Bronchial epithelial cell (primary cell): ENCODE results near the gene CSNK2A1. TPM values are rescaled to one million over a fixed set of nuclear protein-coding genes. Genes with fewer than 3 reads are reported as not detected.

Experiments used
- DNase-seq: peaks from one replicate; pipeline ENCODE4 v3.0.0-alpha.2; 2010; ENCODE audit warnings: low read depth
- FAIRE-seq: peaks from 2 replicates; lab custom pipeline; 2011; peaks lifted over from hg19 to GRCh38; lab: Jason Lieb, UNC
- H3K27me3 ChIP-seq: 2 replicates; pipeline ENCODE4 v1.5.1; 2011; ENCODE audit warnings: low read length; ENCODE audit not compliant: control insufficient read depth, insufficient read depth
- H3K36me3 ChIP-seq: 2 replicates; pipeline ENCODE4 v1.5.1; 2011; ENCODE audit warnings: low read length; ENCODE audit not compliant: control insufficient read depth, insufficient read depth
- H3K4me3 ChIP-seq: 2 replicates; pipeline ENCODE4 v1.5.1; 2011; ENCODE audit warnings: mild to moderate bottlenecking, low read depth, low read length, control low read depth
- total RNA-seq: library from RNA; depleted of rRNA; stranded (reverse); fragments of >200 nt; gene quantifications from 2 replicates; pipeline ENCODE4 v1.2.1, GENCODE V29; 2014
- TF ChIP-seq, protein P1 (sequence below): IDR thresholded peaks from 2 replicates; pipeline ENCODE4 v1.5.1; 2011; ENCODE audit warnings: mild to moderate bottlenecking, moderate library complexity, low read length, control low read depth, inconsistent platforms; ENCODE audit not compliant: insufficient read depth, severe bottlenecking

The CSNK2A1 gene
- total RNA-seq, 1 donor from 2014 or later: 242 TPM

- FAIRE-seq (no peak), DNase-seq (no peak)
- no peaks in the 10 kb centered on the region for H3K27me3 ChIP-seq
- TF ChIP-seq, protein P1, sequence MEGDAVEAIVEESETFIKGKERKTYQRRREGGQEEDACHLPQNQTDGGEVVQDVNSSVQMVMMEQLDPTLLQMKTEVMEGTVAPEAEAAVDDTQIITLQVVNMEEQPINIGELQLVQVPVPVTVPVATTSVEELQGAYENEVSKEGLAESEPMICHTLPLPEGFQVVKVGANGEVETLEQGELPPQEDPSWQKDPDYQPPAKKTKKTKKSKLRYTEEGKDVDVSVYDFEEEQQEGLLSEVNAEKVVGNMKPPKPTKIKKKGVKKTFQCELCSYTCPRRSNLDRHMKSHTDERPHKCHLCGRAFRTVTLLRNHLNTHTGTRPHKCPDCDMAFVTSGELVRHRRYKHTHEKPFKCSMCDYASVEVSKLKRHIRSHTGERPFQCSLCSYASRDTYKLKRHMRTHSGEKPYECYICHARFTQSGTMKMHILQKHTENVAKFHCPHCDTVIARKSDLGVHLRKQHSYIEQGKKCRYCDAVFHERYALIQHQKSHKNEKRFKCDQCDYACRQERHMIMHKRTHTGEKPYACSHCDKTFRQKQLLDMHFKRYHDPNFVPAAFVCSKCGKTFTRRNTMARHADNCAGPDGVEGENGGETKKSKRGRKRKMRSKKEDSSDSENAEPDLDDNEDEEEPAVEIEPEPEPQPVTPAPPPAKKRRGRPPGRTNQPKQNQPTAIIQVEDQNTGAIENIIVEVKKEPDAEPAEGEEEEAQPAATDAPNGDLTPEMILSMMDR: no peak
- H3K4me3 ChIP-seq: no peak overlapping the region
- H3K36me3 ChIP-seq: peaks cover 11% of the 10 kb centered on the region
These were observed 36.4 kb downstream of the CSNK2A1 start for GRCh38 chr20:507006-507758.

DNA sequence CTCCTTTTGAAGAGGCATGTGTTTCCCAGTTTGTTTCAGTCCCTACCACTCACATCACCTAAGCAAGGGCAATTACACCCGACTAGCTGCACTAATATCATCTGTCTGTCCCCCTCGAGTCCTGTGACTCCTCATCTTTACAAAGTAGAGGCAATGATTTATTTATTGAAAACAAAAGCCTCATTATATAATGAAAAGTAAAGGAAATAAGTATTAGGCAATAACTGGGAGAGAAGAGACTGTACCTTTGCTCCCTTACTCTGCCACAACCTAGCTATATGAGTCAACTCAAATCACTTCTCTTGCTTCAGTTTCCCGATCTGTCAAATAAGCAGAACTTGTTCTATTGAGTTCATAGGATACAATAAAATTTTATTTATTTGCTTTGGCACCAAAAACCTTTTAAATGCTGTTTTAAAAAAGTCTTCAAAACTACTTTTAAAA is 38.9 kb downstream of the CSNK2A1 start:
- Histone ChIP-seq H3K4me3 (no peak overlapping the region), H3K27me3 (no peaks in the 10 kb centered on the region), H3K36me3 (peaks cover 15% of the 10 kb centered on the region)
- no peak for FAIRE-seq
- no peak for DNase-seq
- TF ChIP-seq, protein P1: no peak

- FAIRE-seq (no peak), DNase-seq (no peak)
- Histone ChIP-seq H3K36me3 (peaks cover 26% of the 10 kb centered on the region), H3K4me3 (no peak overlapping the region), H3K27me3 (no peaks in the 10 kb centered on the region)
- TF ChIP-seq, protein P1: no peak
These were observed 40.4 kb downstream of the CSNK2A1 start for GRCh38 chr20:503048-503737.

DNA sequence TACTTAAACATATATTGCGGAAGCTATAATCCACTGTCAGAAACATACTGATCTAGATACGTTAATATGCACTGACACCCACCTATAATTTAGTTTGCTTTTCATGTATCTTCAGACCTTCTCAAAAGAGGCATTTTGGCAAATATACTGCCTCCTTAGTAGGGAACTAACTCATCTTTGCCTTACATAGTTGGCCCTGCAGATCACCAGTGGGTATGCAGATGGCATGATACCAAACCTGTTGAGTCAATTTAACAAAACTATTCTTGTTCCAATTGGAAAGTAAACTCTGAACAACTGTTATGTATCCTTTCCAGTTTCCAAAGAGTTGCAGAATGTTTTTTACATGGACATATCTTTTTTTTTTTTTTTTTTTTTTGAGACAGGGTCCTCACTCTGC is 45.6 kb downstream of the CSNK2A1 start:
- Histone ChIP-seq H3K27me3 (no peaks in the 10 kb centered on the region), H3K4me3 (no peak overlapping the region), H3K36me3 (peaks cover 24% of the 10 kb centered on the region)
- no peak for FAIRE-seq
- DNase-seq: no peak
- TF ChIP-seq, protein P1: no peak

- no peaks in the 10 kb centered on the region for H3K27me3 ChIP-seq
- DNase-seq (no peak), FAIRE-seq (no peak)
- peaks cover 25% of the 10 kb centered on the region for H3K36me3 ChIP-seq
- H3K4me3 ChIP-seq: no peak overlapping the region
- TF ChIP-seq, protein P1: no peak
These were observed 47.4 kb downstream of the CSNK2A1 start for GRCh38 chr20:496126-496696.
